HS-5 (cell line): Measurements from ENCODE around the gene MAPRE3.
"Not testable (repeated sequence)": the region's sequence is repeated elsewhere in the genome, so short reads cannot be mapped to it uniquely, and the experiment has no call there.

ENCODE experiments used
- DNase-seq: peaks from one replicate; pipeline ENCODE4 v3.0.0-alpha.2; 2012; ENCODE audit warnings: low read depth

The MAPRE3 gene

GRCh38 chr2:26970244-26970927 lies at the start of gene MAPRE3:
TSS of gene MAPRE3 (plus strand) at chr2:26970637. CDS start at chr2:27022219, 51,582 bp downstream.
- DNase-seq, result peak; percentile 33

DNA sequence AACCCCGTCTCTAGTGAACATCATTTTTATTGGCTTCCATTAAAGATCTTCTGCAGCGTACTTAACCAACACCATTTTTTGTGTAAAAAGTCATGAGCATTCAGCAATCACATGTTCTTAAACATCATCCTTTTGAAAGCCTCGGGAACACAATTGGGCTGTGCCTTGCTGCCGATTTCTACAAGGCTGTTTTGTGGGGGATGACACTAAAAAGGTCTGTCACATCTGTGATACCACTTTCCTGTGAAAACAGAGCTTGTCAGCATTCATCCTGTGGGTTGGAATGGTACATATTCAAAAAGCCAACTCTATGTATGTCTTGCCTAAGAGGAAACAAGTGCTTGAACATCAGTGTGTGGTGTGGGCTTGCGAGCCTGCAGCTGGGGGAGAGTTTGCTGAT lies 49.1 kb upstream of the MAPRE3 start:
- no peak for DNase-seq

GRCh38 chr2:26922405-26923188 lies 47.8 kb upstream of the MAPRE3 start:
- no peak for DNase-seq

DNA sequence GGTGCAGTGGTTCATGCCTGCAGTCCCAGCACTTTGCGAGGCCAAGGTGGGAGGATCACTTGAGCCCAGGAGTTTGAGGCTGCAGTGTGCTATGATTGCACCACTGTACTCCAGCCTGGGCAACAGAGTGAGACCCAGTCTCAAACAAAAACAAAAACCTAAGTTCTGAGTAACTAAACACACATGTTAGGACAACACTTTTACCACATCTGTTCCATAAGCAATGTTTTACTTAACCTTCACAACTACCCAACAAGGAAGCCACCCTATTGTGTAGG lies 47.3 kb upstream of the MAPRE3 start:
- DNase-seq, result not testable (repeated sequence)

DNA sequence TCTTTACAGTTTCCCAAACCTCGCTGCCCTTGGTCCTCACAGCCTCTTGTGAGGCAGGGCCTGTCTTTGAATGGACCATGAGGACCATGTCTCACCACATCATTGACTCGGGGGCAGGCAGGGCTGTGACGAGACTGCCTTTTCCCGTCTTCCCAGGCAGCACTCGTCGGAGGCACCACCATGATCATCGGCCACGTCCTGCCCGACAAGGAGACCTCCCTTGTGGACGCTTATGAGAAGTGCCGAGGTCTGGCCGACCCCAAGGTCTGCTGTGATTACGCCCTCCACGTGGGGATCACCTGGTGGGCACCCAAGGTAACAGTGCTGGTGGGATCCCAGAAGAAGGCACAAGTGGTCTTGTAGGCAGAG lies 45.7 kb upstream of the MAPRE3 start:
- DNase-seq, result no peak

- DNase-seq, result no peak
Measured at GRCh38 chr2:26925100-26925791, 45.2 kb upstream of the MAPRE3 start.

DNA sequence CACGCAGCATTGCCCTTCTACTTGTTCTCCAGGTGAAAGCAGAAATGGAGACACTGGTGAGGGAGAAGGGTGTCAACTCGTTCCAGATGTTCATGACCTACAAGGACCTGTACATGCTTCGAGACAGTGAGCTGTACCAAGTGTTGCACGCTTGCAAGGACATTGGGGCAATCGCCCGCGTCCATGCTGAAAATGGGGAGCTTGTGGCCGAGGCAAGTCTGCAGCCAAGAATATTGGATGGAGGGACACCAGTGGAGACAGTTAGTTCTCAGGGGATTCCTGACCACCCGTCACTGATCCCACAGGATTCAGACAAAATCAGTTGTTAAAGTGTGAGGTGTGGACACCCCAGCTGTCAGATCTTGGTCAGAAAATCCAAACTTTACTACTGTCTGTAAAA lies 43.2 kb upstream of the MAPRE3 start:
- no peak for DNase-seq

DNA sequence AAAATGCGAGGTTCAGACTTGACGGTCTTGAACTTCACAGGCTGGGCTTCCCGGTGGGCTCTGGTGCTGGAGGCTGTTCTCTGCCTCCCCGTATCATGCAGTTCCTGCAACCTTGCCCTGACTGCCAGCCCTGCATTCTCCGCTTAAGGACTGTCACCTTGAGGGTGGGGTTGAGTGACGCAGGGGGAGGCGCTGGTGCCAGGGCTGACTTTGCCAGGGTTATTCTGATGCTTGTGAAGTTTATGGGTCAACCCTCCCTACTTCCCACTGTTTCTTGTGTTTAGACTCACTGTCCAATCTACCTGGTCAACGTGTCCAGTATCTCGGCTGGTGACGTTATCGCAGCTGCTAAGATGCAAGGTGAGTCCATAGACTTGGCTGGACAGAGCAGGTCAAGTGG lies 37.5 kb upstream of the MAPRE3 start:
- no peak for DNase-seq

GRCh38 chr2:26933431-26934334 lies 36.8 kb upstream of the MAPRE3 start:
- DNase-seq, result no peak

GRCh38 chr2:26934335-26934724 lies 36.1 kb upstream of the MAPRE3 start:
- no peak for DNase-seq

- no peak for DNase-seq
Measured at GRCh38 chr2:26934985-26935384, 35.5 kb upstream of the MAPRE3 start.

DNA sequence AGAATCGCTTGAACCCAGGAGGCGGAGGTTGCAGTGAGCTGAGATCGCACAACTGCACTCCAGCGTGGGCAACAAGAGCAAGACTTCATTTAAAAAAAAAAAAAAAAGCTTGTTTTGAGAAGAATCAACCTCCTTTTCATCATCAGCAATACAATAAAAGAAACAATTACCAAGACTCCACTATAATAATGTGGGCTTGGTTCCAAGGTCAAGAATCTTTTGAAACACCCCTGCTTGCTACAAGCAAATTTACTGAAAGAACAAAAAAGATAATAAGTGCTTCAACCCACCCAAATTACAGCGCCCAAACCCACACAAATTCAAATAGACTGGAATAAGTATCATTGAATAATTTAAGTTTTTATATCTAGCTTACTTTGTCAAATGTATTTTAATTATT lies 33.6 kb upstream of the MAPRE3 start:
- no peak for DNase-seq

DNA sequence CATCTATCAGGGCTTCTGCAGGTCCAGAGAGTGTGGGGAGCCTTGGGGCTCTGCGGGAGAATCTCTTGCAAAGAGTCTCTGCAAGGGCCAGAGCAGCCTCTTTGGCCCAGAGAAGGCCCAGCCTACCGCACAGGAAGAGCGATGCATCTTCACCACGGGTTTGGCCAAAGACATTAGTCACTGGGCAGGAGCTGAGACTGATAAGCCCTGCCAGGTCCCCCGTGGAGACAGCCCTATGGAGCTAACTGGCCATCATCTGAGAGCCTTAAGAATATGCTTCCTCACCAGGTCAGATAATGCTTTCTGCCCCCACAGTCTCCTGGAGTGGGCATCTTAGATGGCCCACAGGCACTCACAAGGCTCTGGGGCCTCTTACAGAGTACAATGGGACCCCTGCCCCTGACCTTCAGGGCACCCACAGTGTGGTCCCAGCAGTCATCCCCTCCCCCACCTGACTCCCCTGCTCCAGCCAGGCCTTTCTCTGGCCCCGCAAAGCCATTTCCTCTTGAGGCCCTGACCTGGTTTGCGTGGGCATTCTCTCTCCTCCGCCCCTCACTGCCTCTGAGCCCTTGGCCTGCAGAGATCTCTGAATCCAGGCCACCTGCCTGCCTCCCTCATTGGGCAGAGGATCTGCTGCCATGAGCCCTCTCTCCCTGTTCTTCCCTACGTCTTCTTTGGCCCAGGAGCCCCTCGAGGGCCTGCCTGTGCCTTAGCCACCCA lies 31.9 kb upstream of the MAPRE3 start:
- DNase-seq, result no peak

- DNase-seq, result no peak
Measured at GRCh38 chr2:26940001-26940400, 30.4 kb upstream of the MAPRE3 start.

DNA sequence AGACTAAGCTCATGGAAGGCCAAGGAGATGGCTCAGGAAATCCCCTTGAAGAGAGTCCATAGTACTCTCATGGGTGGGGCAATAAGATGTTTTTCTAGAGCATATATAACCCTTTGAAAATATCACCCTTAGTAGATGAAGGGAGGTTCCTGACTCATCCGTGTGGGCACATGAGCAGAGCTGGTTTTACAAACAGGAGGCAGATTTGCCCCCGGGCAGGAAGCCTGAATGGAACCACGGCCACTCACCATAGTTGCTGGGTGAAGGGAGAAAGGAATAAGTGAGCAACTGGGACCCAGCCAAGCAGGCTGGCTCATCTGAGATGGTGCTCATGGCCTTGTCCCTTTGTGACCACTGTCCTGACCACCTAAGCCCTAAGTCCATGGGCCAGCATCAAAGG lies 29.0 kb upstream of the MAPRE3 start:
- DNase-seq, result no peak

DNA sequence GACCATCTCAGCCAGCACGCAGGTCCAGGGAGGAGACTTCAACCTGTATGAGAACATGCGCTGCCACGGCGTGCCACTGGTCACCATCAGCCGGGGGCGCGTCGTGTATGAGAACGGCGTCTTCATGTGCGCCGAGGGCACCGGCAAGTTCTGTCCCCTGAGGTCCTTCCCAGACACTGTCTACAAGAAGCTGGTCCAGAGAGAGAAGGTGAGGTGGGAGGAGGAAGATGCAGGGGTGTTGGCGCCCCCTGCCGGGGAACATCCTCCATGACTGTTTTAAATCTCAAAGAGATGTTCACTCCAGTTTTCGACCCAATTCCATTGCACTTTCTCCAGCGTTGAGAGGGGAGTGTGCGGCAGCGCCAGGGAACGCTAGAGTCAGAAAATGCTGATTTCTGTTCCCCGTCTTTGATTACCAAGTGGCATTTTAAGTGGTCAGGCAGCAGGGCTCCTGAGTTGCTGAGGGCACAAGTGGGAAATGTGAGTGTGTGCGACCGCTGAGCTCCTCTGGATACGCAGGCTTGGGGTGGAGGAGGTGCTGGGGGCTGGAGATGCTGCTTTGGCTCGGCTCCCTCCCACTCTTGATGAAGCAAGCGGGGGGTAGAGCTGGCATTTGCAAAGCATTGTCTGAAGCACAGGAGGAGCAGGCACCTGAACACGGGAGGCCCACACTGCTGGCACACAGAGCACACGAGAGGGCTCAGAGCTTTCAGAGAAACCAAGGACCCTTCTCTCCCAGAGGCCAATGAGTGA lies 27.7 kb upstream of the MAPRE3 start:
- peak; percentile 8 for DNase-seq

DNA sequence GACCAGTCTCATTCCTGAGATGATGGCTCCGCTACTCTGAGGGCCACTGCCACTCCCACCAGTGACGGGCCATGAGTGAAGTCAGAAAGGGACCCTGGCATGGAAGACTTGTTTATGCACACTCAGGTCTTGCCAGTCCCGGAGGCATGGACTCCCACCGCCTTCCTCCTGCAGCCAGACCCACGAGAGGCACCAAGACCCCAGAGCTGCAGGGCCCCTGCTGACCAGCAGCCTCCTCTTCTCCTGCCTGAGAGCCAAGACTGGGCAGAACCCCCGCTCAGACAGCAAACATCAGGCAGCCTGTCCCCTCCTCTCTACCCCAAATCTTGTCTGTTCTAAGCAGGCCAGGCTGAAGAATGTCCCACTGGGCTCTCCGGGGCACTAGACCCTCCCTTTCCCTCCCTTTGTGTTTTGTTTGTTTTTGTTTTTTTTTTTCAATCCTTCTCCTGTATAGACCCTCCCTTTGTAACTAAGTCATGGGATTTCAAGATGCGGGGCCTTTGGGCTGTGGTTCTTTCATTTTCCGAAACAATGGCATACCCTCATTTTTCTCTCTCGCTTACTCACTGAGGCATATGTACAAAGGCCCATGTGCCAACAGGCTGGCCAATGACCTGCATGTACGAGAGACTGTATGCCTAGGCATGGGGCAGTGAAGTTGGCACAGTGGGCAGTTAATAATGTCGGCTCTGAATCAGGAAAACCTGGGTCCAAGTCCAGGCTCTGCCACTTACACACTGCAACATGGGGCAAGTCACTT lies 24.3 kb upstream of the MAPRE3 start:
- no peak for DNase-seq

- no peak for DNase-seq
Measured at GRCh38 chr2:26946841-26947784, 23.3 kb upstream of the MAPRE3 start.

- DNase-seq, result no peak
Measured at GRCh38 chr2:26948800-26949199, 21.6 kb upstream of the MAPRE3 start.
